Panc1 (cell line): ENCODE measurements around the gene BEGAIN.

Experiments
- CTCF ChIP-seq: fragments of 450-650 bp; IDR thresholded peaks from 2 replicates; pipeline ENCODE4 v1.5.1; 2017; ENCODE audit warnings: mild to moderate bottlenecking
- POLR2AphosphoS5 ChIP-seq: IDR thresholded peaks from 2 replicates; pipeline ENCODE4 v1.6.1; 2012; ENCODE audit warnings: mild to moderate bottlenecking, low read depth, low read length, moderate library complexity
- SIN3A ChIP-seq: IDR thresholded peaks from 2 replicates; pipeline ENCODE4 v1.6.1; 2012; ENCODE audit warnings: low read depth, mild to moderate bottlenecking, low read length, moderate library complexity, borderline replicate concordance; ENCODE audit not compliant: insufficient read depth
- TF ChIP-seq, protein P1 (sequence below), 2 experiments: IDR thresholded peaks; 2 replicates each; pipeline ENCODE4 v1.6.1; 2011 to 2012; ENCODE audit warnings: low read depth in 2 of 2, control low read depth in 1 of 2, low read length in 1 of 2, mild to moderate bottlenecking in 1 of 2, moderate library complexity in 1 of 2; ENCODE audit not compliant: insufficient read depth in 1 of 2

DNA sequence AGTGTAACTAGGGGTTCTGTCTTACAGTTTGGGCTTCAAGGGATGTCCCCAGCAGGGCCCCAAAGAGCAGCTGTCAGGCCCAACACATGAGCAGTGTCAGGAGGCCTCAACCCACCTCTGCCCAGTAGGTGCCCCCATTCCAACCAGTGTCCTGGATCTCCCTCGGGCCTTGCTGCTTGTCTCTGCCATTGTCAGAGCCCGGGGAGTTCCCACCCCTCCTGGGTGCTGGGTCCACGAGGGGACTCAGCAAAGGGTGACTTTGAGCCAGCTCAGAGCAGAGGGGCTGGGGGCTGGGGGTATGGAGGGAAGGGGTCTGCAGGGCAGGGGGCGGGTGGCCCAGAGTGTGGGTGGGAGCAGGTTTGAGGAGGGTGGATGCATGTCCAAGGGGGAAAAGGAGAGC, 18.0 kb upstream of the BEGAIN start:
- TF ChIP-seq CTCF (no peak), POLR2AphosphoS5 (no peak), SIN3A (no peak)
- TF ChIP-seq, protein P1, sequence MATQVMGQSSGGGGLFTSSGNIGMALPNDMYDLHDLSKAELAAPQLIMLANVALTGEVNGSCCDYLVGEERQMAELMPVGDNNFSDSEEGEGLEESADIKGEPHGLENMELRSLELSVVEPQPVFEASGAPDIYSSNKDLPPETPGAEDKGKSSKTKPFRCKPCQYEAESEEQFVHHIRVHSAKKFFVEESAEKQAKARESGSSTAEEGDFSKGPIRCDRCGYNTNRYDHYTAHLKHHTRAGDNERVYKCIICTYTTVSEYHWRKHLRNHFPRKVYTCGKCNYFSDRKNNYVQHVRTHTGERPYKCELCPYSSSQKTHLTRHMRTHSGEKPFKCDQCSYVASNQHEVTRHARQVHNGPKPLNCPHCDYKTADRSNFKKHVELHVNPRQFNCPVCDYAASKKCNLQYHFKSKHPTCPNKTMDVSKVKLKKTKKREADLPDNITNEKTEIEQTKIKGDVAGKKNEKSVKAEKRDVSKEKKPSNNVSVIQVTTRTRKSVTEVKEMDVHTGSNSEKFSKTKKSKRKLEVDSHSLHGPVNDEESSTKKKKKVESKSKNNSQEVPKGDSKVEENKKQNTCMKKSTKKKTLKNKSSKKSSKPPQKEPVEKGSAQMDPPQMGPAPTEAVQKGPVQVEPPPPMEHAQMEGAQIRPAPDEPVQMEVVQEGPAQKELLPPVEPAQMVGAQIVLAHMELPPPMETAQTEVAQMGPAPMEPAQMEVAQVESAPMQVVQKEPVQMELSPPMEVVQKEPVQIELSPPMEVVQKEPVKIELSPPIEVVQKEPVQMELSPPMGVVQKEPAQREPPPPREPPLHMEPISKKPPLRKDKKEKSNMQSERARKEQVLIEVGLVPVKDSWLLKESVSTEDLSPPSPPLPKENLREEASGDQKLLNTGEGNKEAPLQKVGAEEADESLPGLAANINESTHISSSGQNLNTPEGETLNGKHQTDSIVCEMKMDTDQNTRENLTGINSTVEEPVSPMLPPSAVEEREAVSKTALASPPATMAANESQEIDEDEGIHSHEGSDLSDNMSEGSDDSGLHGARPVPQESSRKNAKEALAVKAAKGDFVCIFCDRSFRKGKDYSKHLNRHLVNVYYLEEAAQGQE (IDR thresholded peaks at IDR 0.05; ENCODE audit: insufficient read depth in 1 of 2, low read depth in 2 of 2, low read length in 1 of 2) = no peak
